Stimulated activated CD8-positive, alpha-beta memory T cell treated with anti-CD3 and anti-CD28 coated beads, Interleukin-12 subunit alpha, Interleukin-12 subunit beta, amount 100 ng/mL, for 24 hours (primary cell): ENCODE measurements around the gene NUCB1.
"Not testable (repeated sequence)": the region's sequence is repeated elsewhere in the genome, so short reads cannot be mapped to it uniquely, and the experiment has no call there.

Experiments
- DNase-seq: peaks from one replicate; pipeline ENCODE4 v3.0.0-alpha.2; 2020; ENCODE audit errors: extremely low read depth

NUCB1 gene

DNA sequence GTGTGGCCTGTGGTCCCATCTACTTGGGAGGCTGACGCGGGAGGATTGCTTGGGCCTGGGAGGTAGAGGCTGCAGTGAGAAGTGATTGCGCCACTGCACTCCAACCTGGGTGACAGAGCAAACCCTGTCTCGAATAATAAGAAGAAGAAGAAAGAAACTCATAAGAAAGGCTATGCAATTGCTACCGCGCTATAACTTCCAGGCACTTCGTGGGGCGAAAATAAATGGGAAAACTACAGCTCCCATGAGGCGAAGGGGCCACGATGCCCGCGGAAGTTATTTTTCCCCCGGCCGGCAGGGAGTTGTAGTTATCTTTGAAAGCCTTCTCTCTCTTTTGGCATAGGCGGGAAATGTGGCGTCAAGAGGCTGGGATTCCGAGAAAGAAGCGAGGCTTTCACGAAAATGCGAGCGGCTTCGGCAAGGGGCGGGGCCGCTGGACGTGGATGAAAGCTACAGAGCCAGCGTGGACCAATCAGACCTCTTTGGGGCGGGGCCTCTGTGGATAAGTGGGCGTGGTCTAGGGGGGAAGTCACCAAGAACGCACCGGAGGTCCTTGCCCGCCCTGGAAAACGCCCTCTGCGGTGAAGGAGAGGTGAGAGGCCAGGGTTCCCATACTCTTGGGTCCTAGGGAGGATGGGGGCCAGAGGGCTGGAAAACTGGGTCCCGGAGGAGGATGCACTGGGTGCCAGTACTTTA lies at the start of gene NUCB1:
Gene NUCB1 (plus strand): TSS at position 532 of the 696 bp plus-strand sequence. CDS start 485 bp downstream, outside the sequence.
- DNase-seq: peak; percentile 98

DNA sequence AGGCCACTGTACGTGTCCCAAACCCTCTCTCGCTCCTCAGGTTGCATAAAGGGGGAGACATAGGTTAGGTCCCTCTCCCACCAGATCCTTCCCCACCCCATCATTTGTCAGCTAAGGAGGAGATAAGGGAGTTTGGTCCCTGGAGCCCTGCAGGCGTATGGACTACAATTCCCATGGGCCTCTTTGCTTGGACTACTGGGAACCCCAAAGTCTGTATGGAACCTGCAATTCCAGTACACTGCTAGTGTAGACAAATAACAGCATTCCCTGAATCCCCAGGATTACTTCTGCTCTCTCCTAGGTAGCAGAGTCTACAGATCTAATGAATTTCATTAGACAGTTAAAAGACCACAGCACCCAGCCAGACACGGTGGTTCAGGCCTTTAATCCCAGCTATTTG lies 47.8 kb upstream of the NUCB1 start:
- DNase-seq: no peak

DNA sequence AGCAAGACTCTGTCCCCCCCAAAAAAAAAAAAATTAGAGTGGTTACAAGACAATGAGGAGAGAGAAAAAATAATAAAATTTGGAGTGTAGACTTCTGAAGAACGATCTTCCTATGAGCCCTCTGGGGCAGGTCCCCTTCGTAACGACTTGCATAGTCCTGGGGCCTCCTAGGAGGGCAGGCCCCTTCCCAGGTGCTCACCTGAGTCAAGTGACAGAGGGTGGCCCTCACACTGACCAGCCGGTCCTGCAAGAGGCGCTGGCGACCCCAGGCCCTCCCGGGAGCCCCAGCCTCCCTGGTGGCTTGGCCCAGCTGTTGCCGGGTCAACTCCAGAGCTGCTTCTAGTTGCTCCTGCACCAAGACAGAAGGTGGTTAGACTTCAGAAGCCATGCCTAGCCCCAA lies 46.6 kb upstream of the NUCB1 start:
- no peak for DNase-seq

GRCh38 chr19:48854103-48854502 lies 46.0 kb upstream of the NUCB1 start:
- no peak for DNase-seq

DNA sequence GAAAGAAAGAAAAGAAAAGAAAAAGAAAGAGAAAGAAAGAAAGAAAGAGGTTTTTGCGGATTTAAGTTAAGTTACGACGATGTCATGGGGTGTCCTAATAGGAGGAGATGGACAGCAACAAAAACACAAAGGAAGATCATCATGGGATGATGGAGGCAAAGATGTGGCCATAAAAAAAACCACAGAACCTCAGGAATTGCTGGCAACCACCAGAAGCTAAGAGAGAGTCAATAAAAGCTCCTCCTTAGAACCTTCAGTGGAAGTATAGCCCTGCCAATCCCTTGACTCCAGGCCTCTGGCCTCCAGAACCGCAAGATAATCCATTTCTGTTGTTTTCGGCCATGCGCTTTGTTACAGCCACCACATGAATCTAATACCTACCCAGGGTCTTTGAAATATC lies 43.2 kb upstream of the NUCB1 start:
- no peak for DNase-seq

- DNase-seq: no peak
These were observed 41.0 kb upstream of the NUCB1 start for GRCh38 chr19:48858984-48859710.

- no peak for DNase-seq
These were observed 40.2 kb upstream of the NUCB1 start for GRCh38 chr19:48859711-48860572.

DNA sequence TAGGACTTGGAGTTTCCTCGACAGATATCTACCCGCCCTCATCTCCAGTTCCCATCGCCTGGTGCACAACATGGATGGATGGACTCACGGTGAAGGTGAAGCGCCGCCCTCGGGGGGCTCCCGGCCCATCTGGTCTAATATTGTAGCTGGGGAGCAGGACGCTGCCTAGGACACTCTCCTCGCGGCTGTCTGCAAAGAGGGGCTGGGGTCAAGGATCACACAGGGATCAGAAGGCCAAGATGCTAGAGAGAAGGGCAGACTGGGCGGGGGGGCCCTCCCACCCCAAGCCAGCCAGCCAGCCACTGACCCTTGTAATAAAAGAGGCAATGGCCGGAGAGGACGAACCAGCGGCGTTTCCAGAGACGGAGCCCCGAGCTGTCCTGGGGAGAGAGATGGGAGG lies 38.8 kb upstream of the NUCB1 start:
- DNase-seq: no peak

DNA sequence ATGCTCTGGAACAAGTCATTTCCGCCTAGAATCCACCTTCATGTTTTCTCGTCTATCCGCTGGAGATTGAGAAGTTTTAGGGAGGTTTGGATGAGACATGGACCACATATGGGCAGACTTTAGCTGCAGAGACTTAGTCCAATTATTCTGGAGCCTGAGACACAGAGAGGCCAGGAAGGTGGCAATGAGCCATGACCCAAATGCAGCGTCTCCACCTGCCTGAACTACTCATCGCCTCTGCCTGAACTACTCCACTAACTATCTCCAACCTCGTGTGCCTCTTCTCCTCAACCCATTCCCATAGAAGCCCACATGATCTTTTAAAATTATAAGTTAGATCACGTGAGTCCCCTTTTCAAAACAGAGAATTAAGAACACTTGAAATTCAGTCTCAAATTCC lies 37.3 kb upstream of the NUCB1 start:
- no peak for DNase-seq

DNA sequence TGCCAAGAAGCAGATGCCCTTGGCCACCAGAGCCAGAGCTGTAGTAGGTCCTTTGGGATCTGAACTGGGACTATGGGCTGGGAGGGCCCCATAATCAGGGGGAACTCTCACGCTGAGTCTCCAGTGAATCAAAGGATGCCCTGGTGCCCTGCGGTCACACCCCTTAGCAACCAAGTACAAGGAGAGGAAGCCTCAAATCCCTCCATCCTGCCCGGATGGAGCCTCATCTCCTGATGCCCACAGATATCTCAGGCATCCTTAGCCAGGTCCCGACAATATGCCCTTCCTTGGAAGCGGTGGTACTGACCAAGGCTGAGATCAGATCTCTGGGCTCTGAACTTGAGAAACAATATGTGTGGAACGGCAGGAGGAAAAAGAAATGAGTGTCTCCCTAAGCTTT lies 33.4 kb upstream of the NUCB1 start:
- DNase-seq: no peak

GRCh38 chr19:48867123-48867745 lies 32.9 kb upstream of the NUCB1 start:
- no peak for DNase-seq

DNA sequence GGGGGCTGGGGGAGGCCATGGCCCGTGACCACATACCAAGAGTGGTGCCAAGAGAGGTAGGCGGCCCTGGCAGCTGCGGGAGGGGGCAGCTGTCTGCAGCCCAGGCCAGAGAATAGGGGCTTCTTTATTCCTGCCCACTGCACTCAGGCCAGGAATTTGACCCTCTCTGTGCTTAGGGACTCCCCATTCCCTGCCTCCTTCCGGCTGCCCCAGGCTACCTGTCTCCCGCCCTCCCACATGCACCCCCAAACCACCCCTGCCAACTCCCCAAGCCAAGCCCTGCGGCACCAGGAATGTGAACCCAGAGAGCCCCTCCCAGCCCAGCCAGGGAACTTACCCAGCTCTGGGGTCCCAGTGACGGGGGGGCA lies 32.4 kb upstream of the NUCB1 start:
- DNase-seq: no peak

DNA sequence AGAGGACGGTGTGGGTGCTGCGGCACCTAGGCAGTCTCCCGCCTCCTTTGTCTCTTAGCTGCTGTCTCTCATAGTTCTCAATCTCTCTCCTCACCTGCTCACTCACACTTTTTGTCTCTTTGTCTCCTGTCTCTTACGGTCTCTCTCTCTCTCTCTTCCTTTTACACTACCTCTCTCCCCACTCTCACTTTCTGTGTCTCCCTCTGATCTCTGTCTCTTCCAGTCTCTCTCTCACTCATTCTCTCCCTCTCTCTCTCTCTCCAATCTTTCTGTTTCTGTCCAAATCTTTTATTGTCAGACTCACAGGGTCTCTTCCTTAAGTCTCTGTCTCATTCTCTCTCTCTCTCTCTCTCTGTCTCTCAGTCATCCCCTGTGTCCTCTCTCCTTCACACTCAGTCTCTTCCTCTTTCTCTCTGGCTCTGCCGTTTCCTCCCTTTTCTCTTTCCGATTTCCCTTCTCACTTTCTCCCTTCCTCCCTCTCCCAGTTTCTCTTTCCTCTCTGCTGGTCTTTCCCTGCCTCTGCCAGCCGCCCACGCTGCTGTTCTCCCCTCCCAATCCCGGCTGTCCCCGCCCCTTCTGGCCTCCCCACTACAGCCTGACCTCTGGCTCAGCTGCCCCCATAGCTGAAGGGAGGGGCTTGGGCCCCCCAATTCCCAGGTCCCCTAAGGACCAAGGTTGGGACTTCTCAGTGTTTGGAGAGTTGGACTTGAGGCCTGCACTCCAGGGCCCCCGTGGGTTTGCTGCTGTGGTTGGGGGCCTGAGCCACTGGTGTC lies 31.8 kb upstream of the NUCB1 start, which contains the start of gene PLEKHA4:
Gene PLEKHA4 (minus strand): TSS at position 504 of the 773 bp plus-strand sequence. CDS start 997 bp downstream, outside the sequence.
- no peak for DNase-seq

DNA sequence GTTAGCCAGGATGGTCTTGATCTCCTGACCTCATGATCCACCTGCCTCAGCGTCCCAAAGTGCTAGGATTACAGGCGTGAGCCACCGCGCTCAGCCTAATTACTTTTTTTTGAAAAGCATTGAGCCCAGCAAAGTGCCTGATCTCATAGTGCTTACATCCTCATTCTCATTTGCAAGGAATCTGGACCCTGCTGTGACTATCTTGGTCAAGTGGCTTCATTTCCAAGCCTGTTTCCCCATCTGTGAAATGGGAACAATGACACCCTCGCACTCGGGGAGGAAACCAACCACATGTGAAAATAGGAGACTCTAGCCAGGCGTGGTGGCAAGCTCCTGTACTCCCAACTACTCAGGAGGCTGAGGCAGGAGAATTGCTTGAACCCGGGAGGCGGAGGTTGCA lies 30.1 kb upstream of the NUCB1 start:
- DNase-seq: no peak

GRCh38 chr19:48871471-48872181 lies 28.5 kb upstream of the NUCB1 start:
- DNase-seq: not testable (repeated sequence)

GRCh38 chr19:48872182-48872883 lies 27.8 kb upstream of the NUCB1 start, which contains the start of gene PPP1R15A:
TSS of gene PPP1R15A (plus strand) at chr19:48872421. CDS start at chr19:48873234, 813 bp downstream.
- peak; percentile 93 for DNase-seq

GRCh38 chr19:48872884-48873475 lies 27.1 kb upstream of the NUCB1 start:
- peak; percentile 58 for DNase-seq

DNA sequence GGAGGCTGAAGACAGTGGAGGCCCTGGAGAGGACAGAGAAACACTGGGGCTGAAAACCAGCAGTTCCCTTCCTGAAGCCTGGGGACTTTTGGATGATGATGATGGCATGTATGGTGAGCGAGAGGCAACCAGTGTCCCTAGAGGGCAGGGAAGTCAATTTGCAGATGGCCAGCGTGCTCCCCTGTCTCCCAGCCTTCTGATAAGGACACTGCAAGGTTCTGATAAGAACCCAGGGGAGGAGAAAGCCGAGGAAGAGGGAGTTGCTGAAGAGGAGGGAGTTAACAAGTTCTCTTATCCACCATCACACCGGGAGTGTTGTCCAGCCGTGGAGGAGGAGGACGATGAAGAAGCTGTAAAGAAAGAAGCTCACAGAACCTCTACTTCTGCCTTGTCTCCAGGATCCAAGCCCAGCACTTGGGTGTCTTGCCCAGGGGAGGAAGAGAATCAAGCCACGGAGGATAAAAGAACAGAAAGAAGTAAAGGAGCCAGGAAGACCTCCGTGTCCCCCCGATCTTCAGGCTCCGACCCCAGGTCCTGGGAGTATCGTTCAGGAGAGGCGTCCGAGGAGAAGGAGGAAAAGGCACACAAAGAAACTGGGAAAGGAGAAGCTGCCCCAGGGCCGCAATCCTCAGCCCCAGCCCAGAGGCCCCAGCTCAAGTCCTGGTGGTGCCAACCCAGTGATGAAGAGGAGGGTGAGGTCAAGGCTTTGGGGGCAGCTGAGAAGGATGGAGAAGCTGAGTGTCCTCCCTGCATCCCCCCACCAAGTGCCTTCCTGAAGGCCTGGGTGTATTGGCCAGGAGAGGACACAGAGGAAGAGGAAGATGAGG lies 26.4 kb upstream of the NUCB1 start:
- DNase-seq: no peak
